22Rv1 (cell line): ENCODE results near the gene NFATC2.

ENCODE experiments used
- H3K27ac ChIP-seq: fragments of 450-650 bp; 2 replicates; pipeline ENCODE4 v1.5.1; 2017
- CTCF ChIP-seq: fragments of 450-650 bp; IDR thresholded peaks from 2 replicates; pipeline ENCODE4 v1.5.1; 2017; ENCODE audit warnings: mild to moderate bottlenecking
- ZFX ChIP-seq: fragments of 450-650 bp; IDR thresholded peaks from 2 replicates; pipeline ENCODE4 v1.6.1; 2017; ENCODE audit warnings: antibody characterized with exemption, borderline replicate concordance

NFATC2 gene

GRCh38 chr20:51536116-51537069 is 6.1 kb downstream of the NFATC2 start:
- H3K27ac ChIP-seq: no peak overlapping the region
- TF ChIP-seq CTCF (no peak), ZFX (no peak)

- TF ChIP-seq ZFX (no peak), CTCF (no peak)
- H3K27ac ChIP-seq: no peak overlapping the region
Measured at GRCh38 chr20:51535674-51536073, 6.8 kb downstream of the NFATC2 start.

- no peak overlapping the region for H3K27ac ChIP-seq
- no peak for TF ChIP-seq CTCF
- no peak for TF ChIP-seq ZFX
Measured at GRCh38 chr20:51535075-51535386, 7.5 kb downstream of the NFATC2 start.

DNA sequence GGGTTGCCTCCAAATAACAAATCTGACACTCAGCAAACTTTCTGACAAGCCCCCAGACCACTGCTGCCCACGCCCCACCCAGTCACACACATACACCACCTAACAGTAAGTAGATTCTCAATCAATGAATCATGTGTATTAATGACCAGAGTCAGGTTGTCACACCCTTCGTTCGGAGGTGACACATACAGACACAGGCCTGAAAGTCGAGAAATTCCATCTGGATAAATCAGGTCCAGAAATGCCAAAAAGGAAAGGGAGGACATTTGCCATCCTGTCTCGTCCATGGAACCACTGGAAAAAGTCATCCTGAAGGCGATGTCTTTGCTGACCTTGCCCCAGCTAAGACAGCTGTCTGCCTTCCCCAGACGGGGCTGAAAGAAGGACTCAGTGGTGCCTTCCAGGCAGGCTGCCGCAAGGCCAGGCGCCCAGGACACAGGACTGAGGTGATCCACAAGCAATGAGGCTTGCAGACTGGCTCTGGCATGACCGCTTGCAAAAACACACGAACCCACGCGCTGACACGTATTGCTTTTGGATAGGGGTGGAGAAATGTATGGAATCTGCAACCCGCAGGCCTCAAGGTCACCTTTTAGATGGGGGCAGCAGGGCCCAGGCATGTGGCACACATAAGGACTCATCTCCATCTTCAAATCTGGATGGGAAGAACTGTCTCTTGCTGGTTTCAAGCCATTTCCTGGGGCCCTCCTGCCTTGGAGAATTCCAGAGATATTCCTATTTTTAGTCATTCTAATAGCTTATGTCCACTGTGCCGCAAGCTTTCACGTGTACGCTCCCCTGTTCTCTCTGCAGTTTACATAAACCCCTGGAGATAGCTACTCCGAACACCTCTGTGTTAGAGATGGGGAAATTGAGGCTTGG is 9.0 kb downstream of the NFATC2 start:
- TF ChIP-seq ZFX (no peak), CTCF (no peak)
- no peak overlapping the region for H3K27ac ChIP-seq

GRCh38 chr20:51532577-51533191 is 9.8 kb downstream of the NFATC2 start:
- no peak overlapping the region for H3K27ac ChIP-seq
- TF ChIP-seq CTCF (no peak), ZFX (no peak)

GRCh38 chr20:51531712-51532456 is 10.6 kb downstream of the NFATC2 start:
- TF ChIP-seq CTCF (no peak), ZFX (no peak)
- H3K27ac ChIP-seq: no peak overlapping the region
